GM19468 (cell line): ENCODE measurements around the gene CHAD.

Source experiments
- ATAC-seq: cut with Tn5 transposase; IDR thresholded peaks from one replicate; pipeline ENCODE4 v1.9.1; 2021; ENCODE audit warnings: mild to moderate bottlenecking, moderate library complexity, moderate number of reproducible peaks; ENCODE audit not compliant: unreplicated experiment; ENCODE audit errors: extremely low read depth

CHAD gene

GRCh38 chr17:50495217-50495823 is 26.6 kb upstream of the CHAD start:
- ATAC-seq, result no peak

- no peak for ATAC-seq
Measured at GRCh38 chr17:50493744-50494143, 25.1 kb upstream of the CHAD start.

- no peak for ATAC-seq
Measured at GRCh38 chr17:50492214-50492613, 23.5 kb upstream of the CHAD start.

DNA sequence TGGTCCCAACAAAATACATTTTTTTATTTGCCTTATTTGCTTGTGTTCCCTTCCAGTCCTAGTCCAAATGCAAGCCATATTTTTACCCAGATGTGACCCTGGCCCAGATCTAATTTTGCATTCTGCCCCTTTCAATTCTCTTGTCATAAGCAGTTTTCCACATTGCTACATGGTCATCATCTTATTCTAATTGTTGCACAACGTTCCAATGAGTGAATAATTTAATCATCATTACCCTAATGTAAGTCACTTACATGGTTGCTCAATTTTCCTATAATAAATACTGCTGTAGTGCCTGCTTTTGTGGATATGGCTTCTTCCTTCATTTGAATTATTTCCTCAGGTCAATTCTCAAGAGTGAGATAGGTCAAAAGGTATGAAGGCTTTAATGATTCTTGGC is 22.8 kb upstream of the CHAD start:
- no peak for ATAC-seq

DNA sequence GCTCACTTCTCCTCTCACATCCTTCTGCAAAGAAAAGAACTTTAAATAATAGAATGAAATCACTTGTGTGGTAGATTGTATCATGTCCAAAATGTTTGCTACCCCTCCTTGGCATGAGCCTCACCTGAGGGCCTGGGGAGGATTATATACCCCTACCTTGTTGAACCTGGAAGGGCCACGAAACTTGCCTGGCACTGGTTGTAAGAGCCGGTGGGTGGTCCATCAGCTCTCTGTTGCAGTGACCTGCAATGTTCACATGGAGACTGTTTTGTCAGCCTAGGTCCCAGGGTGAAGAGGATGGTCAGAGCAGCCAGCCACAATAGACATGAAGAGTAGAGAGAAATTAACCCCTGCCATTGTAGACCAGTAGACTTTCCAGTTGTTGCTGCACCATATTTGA is 20.2 kb upstream of the CHAD start:
- no peak for ATAC-seq

DNA sequence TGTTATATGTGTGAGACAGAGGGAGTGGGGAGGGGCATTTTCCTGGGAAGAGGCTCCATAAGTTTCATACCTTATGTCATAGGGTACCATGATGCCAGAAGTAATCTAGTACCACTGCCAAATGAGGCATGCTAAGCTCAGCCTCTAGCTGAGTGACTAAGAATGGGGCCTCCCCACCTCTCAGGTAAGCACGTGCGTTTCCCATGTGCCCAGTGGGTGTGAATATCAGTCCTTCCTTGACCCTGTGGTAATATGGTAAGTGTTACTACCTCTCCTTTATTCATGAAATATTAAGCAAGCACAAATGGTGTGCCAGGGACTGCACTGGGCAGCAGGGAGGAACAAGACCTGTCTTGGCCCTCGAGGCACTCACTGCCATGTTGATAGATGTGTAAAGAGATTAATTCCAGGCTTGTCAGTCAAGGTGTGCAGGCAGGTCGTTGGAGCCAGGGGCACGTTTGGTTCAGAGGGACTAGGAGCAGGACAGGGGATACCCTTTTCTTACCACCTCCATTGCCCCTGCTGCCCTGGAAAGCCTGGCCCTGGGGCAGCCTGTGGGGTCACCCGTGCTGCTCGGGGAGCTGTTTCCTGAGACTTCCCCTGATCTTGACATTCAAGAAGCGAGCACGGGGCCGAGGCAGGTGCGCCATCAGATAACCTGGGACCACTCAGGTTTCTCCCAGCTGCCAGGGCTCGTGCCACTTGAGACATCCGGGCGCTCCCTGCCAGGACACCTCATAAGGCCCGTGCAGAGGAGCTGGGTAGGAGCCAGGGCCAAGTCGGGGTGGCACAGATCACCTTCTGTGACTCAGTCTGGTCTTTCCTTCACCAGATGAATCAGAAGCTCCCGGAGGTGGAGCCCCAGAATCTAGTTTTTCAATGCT is 18.8 kb upstream of the CHAD start:
- no peak for ATAC-seq

- ATAC-seq, result no peak
Measured at GRCh38 chr17:50484386-50485155, 15.9 kb upstream of the CHAD start.

GRCh38 chr17:50483266-50483665 is 14.6 kb upstream of the CHAD start:
- ATAC-seq, result no peak

DNA sequence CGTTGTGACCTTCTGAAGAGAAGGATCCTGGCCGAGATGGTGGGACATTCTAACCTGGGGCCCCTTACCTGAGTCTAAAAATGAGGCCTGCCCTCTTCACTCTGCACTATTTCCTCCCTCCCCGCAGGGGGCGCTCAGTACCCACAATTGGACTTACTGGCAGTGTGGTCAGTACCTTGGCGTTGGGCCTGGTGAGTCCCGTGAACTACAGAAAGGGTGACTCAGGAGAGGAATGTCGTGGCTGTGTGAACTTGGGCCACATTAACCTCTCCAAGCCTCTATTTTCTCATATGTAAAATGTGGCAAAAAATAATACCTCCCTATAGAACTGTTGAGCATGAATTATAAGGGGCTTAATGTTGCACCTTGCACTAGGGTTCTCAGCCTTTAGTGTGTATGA is 13.8 kb upstream of the CHAD start:
- ATAC-seq, result no peak

DNA sequence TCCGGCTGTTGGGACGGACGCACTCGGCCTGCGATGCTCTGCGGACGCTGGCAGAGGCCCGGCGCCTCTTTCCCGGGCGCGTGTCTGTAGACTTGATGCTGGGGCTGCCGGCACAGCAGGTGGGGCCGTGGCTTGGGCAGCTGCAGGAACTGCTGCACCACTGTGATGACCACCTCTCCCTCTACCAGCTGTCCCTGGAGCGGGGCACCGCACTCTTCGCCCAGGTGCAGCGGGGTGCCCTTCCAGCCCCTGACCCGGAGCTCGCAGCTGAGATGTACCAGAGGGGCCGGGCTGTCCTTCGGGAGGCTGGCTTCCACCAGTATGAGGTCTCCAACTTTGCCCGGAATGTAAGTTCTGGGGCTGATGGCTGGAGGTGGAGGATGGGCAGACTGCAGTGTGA is 13.4 kb upstream of the CHAD start:
- no peak for ATAC-seq

DNA sequence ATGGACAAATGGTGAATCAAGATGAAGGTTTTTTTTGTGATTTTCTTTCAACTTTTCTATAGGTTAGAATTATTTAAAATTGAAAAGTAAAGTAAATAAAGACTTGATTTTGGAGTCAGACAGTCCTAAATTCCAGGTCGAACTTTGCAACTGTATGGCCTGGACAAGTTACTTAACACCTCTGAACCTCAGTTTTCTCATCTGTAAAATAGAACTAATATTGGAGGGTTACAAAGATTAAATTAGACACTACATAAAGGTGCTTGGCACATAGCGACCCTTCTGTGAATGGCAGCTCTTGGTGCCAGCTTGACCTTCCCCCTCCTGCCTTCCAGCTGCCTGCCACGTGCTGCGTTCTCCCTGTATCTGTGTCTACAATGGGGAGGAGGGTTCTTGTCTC is 13.0 kb upstream of the CHAD start:
- ATAC-seq, result no peak

DNA sequence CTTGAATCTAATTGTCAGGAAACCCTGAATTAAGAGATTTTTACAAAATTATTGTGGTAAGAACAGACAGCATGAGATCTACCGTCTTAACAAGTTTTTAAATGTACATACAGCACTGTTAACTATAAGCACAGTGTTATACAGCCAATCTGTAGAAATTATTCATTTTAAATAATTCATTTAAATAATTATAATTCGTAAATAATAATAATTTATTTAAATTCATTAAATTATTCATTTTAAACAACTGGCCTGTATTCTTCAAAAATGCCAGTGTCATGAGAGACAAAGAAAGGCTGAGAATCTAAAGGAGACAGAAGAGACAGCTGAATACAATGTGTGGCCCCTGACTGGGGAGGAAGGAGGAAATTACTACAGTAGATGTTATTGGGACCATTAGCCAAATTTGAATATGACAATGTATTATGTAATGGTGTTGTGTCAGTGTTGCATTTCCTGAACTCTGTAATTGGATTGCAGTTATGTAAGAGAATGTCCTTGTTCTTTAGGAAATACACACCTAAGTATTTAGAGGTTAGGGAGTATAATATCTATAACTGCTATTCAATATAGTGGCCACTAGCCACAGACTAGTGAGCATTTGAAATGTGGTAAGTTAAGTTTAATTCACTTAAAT is 12.3 kb upstream of the CHAD start:
- ATAC-seq, result no peak

- no peak for ATAC-seq
Measured at GRCh38 chr17:50480142-50480764, 11.6 kb upstream of the CHAD start.

DNA sequence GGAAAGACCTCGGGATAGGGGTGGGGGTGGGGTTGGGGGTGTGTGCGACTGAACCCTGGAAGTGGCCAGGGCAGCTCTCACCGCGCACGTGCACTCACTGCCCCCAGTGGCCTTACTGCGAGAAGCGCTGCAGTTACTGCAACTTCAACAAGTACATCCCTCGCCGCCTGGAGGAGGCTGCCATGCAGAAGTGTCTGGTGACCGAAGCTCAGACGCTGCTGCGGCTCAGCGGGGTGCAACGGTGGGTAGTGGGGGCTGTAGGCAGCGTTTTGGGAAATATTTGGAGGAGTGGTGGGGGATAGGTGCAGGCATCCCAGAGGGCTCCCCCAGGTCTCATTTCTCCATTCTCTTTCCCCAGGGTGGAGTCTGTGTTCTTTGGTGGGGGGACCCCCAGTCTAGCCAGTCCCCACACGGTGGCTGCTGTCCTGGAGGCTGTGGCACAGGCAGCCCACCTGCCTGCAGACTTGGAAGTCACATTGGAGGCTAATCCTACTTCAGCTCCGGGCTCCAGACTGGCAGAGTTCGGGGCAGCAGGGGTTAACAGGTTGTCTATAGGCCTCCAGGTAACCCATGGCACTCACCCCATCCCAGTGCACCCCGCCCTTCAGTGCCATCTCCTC is 11.0 kb upstream of the CHAD start:
- ATAC-seq, result peak; percentile 16

GRCh38 chr17:50478391-50479381 is 10.0 kb upstream of the CHAD start, which contains the start of gene RSAD1:
Gene RSAD1 (plus strand): TSS chr17:50478860. CDS start chr17:50478885, 25 bp downstream.
- peak; percentile 83 for ATAC-seq

DNA sequence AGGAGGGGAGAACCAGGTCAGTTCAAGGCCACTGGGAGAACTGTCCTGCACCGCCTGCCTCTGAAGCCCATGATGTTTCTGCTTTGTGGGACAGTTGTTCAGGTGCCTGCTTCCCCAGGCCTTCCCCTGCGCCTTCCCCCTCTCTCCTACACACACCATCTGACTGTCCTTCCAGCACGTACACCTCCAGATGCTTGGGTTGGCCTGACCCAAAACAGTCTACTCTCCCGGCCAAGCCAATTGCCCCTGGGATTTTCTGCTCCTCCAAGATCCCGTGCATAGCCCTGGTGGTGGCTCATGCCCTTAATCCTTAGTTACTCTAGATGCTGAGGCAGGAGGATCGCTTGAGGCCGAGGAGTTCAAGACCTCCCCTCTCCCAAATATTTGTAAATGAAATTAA is 9.3 kb upstream of the CHAD start:
- ATAC-seq, result no peak

GRCh38 chr17:50476545-50477315 is 8.1 kb upstream of the CHAD start:
- ATAC-seq, result no peak
